Tibial nerve (tissue), 3 donors: ENCODE measurements around the gene ARHGAP21.

Experiments used
- CTCF ChIP-seq, 5 experiments: fragments of 200-600 bp in 3 of 5; fragments of 450-650 bp in 2 of 5; sonication (generic) in 3 of 5; IDR thresholded peaks; one replicate each; pipeline ENCODE4 v1.5.1; 2016 to 2019; ENCODE audit warnings: antibody characterized with exemption in 5 of 5, mild to moderate bottlenecking in 3 of 5, moderate library complexity in 2 of 5
- POLR2A ChIP-seq, 2 donors: fragments of 450-650 bp; IDR thresholded peaks; one replicate each; pipeline ENCODE4 v1.6.1; 2017; ENCODE audit warnings: antibody characterized with exemption in 2 of 2, mild to moderate bottlenecking in 2 of 2, moderate library complexity in 2 of 2

DNA sequence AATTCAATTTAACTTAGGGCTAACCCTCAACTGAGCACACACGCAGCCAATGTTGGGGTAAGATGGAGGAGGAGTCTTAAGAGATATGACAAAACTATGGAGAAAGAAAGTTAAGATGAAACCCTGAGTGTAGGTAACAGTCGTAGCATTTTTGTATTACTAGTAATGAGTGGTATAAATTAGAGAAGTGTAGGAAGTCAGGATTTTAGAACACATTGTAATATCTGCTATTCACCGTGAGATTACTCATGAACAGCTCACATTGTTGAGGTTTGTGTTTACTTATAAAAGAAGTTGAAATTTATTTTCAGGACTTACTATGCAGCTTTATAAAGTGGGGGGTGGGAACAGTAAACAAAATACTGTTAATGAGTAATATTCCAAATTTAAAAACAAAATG is 107.2 kb downstream of the ARHGAP21 start:
- no peak for TF ChIP-seq POLR2A (IDR thresholded peaks at IDR 0.05)
- TF ChIP-seq CTCF (IDR thresholded peaks at IDR 0.05): no peak
